NCI-H2081 (cell line): ENCODE measurements around the gene DRD2.
A peak's percentile ranks its signal among the peaks of the same experiment; 100 is the strongest.
"Not testable (repeated sequence)": the region's sequence is repeated elsewhere in the genome, so short reads cannot be mapped to it uniquely, and the experiment has no call there.

Experiments
- DNase-seq, 2 experiments: peaks; one replicate each; lab custom pipeline; 2025; lab: John Stamatoyannopoulos, UW

The DRD2 gene

GRCh38 chr11:113475160-113475761 is at the start of gene DRD2:
Gene DRD2 (minus strand): TSS chr11:113475398. CDS start chr11:113424651, 50,747 bp downstream.
- peak; percentile 12 to 29 for DNase-seq

GRCh38 chr11:113523906-113524305 is 48.7 kb upstream of the DRD2 start:
- not testable (repeated sequence) for DNase-seq

- DNase-seq, result no peak
These were observed 46.7 kb upstream of the DRD2 start for GRCh38 chr11:113521737-113522517.

- no peak for DNase-seq
These were observed 44.9 kb upstream of the DRD2 start for GRCh38 chr11:113519989-113520613.

GRCh38 chr11:113518716-113519495 is 43.7 kb upstream of the DRD2 start:
- no peak for DNase-seq

DNA sequence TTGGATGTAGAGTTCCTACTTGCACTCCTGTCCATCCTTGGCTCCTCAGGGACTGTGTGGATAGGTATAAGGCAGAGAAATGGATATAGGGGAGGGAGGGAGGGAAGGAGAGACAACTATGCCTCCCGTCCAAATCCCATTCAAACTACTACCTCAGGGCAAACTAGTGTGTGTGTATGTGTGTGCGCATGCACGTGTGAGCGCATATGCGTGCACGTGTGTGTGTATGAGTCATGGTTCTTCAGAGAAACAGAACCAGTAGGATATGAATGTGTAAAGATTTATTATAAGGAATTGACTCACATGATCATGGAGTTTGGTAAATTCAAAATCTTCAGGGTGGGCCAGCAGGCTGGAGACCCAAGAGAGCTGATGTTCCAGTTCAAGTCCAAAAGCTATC is 42.2 kb upstream of the DRD2 start:
- DNase-seq, result no peak

GRCh38 chr11:113514856-113515255 is 39.7 kb upstream of the DRD2 start:
- DNase-seq, result no peak

- DNase-seq, result no peak
These were observed 32.1 kb upstream of the DRD2 start for GRCh38 chr11:113507341-113507740.

DNA sequence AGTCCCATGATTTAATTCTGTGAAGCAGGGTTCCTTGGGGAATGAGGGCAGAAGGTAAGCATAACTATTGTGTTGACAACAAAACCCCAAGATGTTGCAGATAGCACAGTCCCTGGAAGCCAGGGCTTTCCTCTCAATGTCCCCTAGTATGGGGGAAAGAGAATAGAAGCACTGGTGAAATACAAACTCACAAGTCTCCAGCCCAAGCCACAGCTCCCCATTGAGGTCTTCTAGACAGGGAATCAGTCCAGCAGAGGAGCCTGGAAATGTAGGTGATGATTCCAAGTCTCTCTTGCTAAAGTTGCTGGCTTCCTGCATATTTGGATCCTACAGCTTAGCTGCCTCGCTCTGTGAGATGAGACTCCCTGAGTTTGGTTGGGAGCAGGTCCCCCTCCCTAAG is 31.7 kb upstream of the DRD2 start:
- DNase-seq, result no peak

GRCh38 chr11:113506461-113506860 is 31.3 kb upstream of the DRD2 start:
- no peak for DNase-seq

DNA sequence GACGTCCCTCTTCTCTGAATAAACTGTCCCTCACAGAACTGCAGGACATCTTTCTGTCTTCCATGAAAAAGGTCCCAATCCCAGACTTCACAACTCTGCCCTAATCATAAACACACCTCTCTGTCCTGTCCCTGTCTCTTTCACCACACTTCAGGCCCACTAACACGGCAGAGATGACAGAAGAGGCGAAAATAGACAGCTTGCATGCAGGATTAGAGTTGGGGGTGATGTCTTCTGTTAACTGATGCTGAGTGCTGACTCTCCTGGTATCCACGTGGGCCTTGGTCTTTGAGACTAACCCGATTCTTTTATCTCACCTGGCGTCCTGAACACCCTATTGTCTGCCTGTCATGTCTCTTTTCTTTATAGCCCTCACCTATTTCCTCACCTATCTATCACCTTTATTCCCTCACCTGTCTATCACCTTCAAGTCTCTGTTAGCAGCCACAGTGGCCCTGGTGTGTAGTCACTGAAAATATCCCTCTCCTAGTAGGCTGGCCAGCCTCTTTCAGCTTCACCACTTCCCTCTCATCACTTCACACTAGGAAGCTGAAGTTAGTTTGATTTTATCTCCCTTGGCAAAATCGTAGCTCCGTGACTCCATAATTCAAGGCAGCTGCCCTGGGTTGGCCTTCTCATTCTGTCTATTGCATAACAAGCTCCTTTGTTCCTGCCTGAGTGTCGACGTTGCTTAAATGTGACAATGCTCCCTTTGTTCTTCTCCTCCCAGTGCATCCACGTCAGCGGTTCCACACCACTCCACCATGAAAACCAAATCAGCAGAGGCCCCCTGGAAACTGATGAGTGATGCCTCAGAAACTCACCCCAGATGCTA is 30.6 kb upstream of the DRD2 start:
- no peak for DNase-seq

DNA sequence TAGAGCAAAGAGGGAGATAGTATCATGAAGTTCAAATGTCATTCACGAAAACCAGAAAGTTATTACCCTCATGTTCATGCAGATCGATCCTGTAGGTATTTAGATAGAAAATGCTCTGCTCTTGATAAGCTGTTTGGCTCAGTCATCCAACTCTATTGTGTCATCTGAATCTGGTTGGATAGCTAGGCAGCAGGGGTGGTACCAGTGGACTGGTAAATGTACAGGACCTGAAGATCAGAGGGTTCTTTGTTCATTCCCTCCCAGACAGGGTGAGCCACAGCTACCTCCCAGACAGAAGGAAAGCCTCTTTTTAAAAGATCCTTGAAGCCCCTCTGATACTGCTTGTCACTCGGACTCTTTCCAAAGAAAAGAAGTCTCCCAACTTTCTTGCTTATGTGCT is 29.8 kb upstream of the DRD2 start:
- no peak for DNase-seq

GRCh38 chr11:113504586-113504985 is 29.4 kb upstream of the DRD2 start:
- DNase-seq, result no peak

DNA sequence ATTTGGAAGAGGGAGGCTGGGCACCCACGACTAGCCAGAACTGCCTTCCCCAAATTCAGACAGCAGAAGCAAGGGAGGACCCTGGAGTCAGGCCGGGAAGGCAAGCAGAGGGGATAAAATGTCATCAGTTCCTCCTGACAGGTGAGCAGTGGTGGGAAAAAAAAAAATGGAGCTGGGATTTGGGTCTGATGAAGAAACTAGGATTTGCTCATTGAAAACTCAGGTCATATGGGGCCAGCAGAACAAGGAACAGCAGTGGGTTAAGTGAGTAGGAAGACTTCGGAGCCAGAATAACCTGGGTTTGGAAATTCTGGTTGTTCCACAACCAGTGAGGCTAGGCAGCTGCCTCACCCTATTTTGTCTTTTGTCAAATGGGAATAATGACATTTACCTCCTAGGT is 28.9 kb upstream of the DRD2 start:
- DNase-seq, result no peak

DNA sequence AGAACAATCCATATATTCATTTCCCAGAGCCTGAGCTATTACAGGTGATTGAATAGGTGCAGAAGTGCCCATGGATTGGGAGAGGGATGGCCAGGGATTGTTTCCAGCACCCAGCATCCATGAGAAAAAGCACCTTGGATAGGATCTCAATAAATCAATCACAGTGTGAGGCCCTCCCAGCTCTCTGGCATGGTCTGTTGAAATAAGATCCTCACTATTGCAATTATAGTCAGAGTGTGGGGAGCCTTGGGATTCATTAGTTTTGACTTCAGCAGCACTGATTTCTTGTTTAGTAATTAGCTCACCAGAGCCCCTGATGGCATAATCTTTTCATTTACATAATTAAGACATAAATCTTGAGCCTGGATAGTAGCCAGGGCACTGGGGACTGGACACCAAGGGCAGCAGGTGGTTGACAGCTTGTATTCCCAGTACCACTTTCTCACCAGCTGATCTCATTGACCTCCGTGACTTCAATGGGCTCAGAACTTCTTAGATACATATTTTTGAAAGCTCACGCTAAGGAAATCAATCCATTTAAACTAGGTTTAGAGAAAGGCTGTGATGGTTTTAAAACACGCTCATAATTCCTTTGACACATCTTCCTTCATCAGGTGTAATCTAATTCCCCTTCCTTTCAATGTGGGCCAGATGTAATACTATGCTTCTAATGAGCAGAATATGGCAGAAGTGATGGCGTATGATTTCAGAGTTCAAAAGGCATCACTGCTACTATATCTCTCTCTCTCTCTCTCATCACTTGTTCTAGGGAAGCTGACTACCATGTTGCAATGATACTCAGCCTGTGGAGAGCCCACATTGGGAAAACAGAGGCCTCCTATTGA is 22.1 kb upstream of the DRD2 start:
- no peak for DNase-seq

DNA sequence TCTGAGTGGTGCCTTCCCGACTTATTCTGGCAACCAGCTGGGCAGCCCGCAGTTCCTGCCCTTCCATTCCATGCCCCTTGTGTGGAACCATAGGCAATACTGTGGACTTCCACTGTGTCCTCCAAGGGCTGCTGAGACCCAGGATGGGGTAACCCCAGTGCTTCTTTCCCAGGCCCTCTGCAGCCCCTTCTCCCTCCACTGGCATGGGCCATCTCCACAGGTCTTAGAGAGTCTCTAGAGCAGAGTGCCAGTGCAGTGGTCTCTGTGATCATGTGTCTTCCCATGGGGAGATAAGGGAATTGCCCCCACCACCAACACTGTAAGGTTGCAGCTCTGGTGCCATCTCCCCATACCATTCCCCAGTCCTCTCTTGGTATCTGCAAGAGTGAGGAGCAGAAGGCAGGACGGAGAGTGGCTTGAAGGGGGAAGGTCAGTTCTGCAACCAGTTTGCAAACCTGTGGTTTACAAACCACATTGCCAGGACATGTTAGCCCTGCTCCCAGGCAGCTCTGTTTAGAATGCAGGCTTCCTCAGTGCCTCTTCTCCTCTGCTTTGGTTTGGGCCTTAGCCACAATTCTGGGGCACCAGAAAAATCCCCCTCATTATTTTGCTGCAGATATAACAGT is 20.9 kb upstream of the DRD2 start:
- no peak for DNase-seq

DNA sequence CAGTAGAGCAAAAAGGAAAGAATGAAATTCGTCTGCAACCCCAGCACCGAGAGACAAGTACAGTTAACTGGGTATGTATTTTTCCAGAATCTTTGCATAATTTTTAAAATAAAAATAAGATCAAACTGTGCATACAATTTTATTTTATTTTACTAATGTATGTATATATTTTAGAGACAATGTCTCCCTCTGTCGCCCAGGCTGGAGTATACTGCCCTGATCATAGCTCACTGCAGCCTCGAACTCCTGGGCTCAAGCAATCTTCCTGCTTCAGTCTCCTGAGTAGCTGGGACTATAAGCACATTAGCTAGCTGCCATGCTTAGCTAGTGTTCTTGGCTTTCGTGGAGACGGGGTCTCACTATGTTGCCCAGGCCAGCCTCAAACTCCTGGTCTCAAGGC is 18.8 kb upstream of the DRD2 start:
- no peak for DNase-seq

GRCh38 chr11:113493206-113493605 is 18.0 kb upstream of the DRD2 start:
- DNase-seq, result no peak

DNA sequence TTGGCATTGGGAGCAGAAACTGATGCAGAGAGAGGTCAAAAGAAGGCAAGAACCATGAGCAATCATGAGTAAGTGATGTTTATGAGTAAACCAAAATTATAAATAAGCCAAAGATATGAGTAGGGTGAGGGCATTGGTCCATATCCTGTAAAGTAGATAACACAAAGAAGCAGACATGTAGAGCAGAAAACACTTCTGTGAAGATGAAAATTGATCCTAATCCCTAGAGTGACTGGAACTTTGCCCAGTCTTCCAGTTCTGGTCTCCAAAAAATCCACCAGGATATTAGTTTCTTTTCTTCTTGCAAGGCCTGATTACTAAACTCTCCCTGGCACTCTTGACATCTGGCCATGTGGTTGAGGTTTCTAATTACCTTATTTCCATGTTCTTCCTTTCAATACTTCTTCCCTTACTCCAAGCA is 13.7 kb upstream of the DRD2 start:
- DNase-seq, result no peak

GRCh38 chr11:113487622-113488021 is 12.4 kb upstream of the DRD2 start:
- DNase-seq, result no peak
